Activated T-cell treated with anti-CD3 and anti-CD28 coated beads, Interleukin-2, amount 50 U/mL, for 4 hours (primary cell): ENCODE results near the gene IGHMBP2. TPM values are rescaled to one million over a fixed set of nuclear protein-coding genes. Genes with fewer than 3 reads are reported as not detected.

Experiments used
- ATAC-seq, 2 donors: fragments of 200-7000 bp; cut with Tn5 transposase; one replicate each; pipeline ENCODE4 v1.10.0; 2021
- DNase-seq: peaks from one replicate; pipeline ENCODE4 v3.0.0-alpha.2; 2020
- H3K27me3 Mint-ChIP-seq: one replicate; pipeline ENCODE4 v1.8.0; 2021; ENCODE audit warnings: low read depth, mixed read lengths
- H3K36me3 Mint-ChIP-seq: one replicate; pipeline ENCODE4 v1.8.0; 2022; ENCODE audit warnings: mixed read lengths; ENCODE audit not compliant: insufficient read depth
- H3K4me1 Mint-ChIP-seq: one replicate; pipeline ENCODE4 v1.8.0; 2021; ENCODE audit warnings: low read depth, mixed read lengths
- H3K4me3 Mint-ChIP-seq: one replicate; pipeline ENCODE4 v1.8.0; 2021; ENCODE audit warnings: mild to moderate bottlenecking, moderate library complexity, mixed read lengths
- H3K9me3 Mint-ChIP-seq: one replicate; pipeline ENCODE4 v1.8.0; 2021; ENCODE audit warnings: mixed read lengths
- total RNA-seq, 3 donors: library from RNA; stranded (reverse); gene quantifications; one replicate each; pipeline ENCODE4 v1.2.1, GENCODE V29; 2021

IGHMBP2 gene
- total RNA-seq, 3 donors from 2014 or later: 26.6 to 34.0 (median 29.6) TPM

DNA sequence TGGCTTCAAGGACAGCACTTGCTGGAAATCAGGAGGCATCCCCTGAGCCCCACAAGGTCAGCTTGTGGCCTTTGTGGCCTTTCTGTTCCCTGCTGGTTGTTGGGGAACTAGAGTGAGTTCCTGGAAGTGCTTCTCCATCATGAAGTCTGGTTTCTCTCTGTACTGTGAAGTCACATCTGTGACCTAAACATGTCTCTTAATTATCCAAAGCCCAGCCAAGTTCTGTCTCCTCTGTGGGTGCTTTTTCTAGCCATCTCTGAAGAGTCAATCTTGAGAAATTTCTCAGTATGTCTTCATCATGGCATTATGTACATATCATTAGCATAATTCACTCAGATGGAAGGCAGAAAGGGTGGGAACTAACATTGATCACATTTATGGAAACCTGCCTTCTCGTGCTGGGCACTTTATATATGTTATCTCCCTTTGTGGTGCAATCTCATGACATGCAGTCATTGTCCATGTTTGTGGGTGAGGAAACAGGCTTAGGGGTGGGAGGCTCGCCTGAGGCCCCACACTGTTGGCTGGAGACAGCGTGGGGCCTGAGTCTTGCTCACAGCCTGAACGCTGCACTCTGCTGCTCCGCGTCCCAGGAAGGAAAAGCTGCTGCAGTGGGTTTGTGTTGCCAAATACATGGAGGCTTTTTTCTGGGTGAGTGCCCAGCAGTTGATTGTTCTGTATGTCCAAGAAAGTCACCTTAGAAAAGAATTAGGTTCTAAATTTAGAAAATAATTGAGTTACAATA lies 24.6 kb downstream of the IGHMBP2 start:
- ATAC-seq (no peak), DNase-seq (no peak)
- H3K36me3 Mint-ChIP-seq: peaks cover 62% of the 10 kb centered on the region
- H3K9me3 Mint-ChIP-seq: peaks cover 16% of the 10 kb centered on the region
- no peaks in the 10 kb centered on the region for H3K27me3 Mint-ChIP-seq
- H3K4me3 Mint-ChIP-seq: no peak overlapping the region
- H3K4me1 Mint-ChIP-seq: no peaks in the 10 kb centered on the region

GRCh38 chr11:68929135-68929534 lies 25.4 kb downstream of the IGHMBP2 start:
- Mint-ChIP-seq H3K36me3 (peaks cover 55% of the 10 kb centered on the region), H3K9me3 (peaks cover 15% of the 10 kb centered on the region), H3K4me1 (no peaks in the 10 kb centered on the region), H3K4me3 (no peak overlapping the region), H3K27me3 (no peaks in the 10 kb centered on the region)
- DNase-seq (no peak), ATAC-seq (no peak)

DNA sequence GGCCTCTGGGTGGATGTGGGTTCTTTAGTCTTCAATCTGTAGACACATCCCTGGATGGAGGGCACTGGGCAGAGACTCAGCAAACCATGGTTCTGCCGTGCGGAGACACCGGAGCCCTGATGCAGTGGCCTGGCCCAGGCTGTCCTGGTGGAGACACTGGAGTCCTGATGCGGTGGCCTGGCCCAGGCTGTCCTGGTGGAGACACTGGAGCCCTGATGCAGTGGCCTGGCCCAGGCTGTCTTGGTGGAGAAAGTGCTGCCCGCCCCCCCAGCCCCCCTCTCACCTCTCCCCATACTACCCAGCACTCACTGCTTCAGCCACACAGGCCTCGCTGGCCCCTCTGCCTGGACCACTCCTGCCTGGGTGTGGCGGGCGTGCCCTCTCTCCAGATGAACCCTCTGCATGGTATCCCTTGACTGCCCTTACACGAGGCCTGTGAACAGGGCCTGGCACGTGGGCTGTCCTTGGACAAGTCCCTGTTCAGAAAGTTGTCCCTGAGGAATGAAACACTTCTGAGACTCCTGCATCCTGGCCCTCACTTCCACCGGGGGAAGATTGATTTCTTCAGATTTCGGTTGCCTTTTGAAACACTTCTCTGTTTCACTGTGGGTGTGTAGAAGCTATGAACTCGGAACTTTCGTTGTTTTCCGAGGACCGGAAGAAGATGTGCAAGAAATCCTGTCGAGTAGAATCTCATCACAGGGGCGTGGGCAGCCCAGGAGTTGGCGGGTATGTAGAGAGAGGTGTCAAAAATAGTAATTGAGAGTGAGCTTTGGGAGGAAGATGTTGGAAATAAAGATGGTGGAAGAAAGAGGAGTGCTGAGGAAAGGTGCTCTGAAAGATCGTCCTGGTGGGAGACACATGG lies 26.2 kb downstream of the IGHMBP2 start:
- Mint-ChIP-seq H3K36me3 (peaks cover 48% of the 10 kb centered on the region), H3K27me3 (no peaks in the 10 kb centered on the region), H3K4me3 (no peak overlapping the region), H3K9me3 (peaks cover 7% of the 10 kb centered on the region), H3K4me1 (no peaks in the 10 kb centered on the region)
- no peak for ATAC-seq
- no peak for DNase-seq

DNA sequence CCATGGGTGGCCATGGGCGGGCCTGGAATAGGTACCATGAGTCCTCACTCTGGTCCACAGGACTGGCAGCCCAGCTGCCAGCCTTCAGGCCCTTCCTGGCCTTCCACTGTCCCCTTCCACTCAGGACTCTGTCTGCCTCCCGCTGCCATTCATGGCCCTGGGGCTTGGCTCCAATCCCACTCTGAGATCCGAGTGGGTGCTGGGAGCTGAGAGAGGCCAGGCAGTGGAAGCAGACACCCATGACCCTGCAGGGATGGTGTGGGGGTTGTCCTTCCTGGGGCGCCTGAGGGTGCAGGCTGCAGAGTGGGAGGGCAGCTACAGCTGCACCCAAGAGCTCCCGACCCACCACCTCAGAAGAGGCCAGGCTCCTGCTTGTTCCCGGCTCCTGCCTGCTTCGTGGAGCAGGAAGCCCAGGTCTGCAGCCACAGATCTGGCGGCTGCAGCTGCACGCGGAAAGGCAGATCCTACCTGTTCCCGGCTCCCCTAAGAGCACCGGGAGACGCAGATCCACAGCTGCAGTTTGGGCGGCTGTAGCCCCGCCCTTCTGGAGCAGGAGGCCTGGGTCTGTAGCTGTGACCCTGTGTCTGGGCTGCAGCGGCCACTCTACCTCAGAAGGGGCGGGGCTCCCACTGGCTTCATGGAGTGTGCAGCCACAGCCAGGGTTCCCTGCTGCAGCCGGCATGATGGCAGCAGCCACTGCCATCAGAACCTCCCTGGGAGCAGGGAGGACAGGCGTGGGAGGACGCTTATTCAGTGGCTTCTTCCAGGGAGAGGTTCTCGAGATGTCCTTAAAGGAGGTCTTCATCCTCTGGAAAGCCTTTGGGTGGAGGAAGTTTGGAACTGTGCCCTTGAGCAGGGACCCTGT lies 27.5 kb downstream of the IGHMBP2 start:
- H3K4me3 Mint-ChIP-seq: no peak overlapping the region
- peaks cover 39% of the 10 kb centered on the region for H3K36me3 Mint-ChIP-seq
- no peaks in the 10 kb centered on the region for H3K4me1 Mint-ChIP-seq
- no peak for ATAC-seq
- H3K27me3 Mint-ChIP-seq: no peaks in the 10 kb centered on the region
- DNase-seq: no peak
- no peaks in the 10 kb centered on the region for H3K9me3 Mint-ChIP-seq

GRCh38 chr11:68931911-68932310 lies 28.2 kb downstream of the IGHMBP2 start:
- no peak for DNase-seq
- no peaks in the 10 kb centered on the region for H3K4me1 Mint-ChIP-seq
- H3K27me3 Mint-ChIP-seq: no peaks in the 10 kb centered on the region
- peaks cover 35% of the 10 kb centered on the region for H3K36me3 Mint-ChIP-seq
- H3K9me3 Mint-ChIP-seq: no peaks in the 10 kb centered on the region
- H3K4me3 Mint-ChIP-seq: no peak overlapping the region
- ATAC-seq: no peak

- Mint-ChIP-seq H3K9me3 (no peaks in the 10 kb centered on the region), H3K36me3 (peaks cover 30% of the 10 kb centered on the region), H3K27me3 (no peaks in the 10 kb centered on the region), H3K4me3 (no peak overlapping the region), H3K4me1 (no peaks in the 10 kb centered on the region)
- no peak for DNase-seq
- ATAC-seq: no peak
Measured at GRCh38 chr11:68932358-68932757, 28.7 kb downstream of the IGHMBP2 start.

DNA sequence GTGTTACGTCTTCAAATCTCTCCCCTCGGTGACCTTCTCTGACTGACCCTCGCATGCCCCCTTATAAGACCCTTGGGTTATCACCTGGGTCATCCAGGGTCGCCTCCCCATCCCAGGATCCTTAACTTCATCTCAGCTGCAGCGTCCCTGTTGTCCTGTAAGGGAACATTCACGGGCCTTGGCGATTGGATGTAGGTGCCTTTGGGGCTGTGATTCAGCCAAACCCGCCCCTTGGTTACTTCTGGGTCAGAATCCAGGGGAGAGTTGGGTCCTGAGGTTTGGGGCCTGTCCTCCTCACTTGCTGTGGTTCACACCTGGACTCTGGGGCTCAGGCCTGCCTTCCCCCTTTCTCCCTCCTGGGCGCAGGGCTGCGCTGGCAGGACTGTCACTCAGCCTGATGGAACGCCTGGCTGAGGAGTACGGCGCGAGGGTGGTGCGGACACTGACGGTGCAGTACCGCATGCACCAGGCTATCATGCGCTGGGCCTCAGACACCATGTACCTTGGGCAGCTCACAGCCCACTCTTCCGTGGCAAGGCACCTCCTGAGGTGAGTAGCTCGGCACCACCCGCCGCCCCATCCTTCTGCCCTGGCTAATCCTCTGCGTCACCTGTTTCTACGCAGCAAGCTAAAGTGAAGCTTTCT lies 29.4 kb downstream of the IGHMBP2 start:
- no peak overlapping the region for H3K4me3 Mint-ChIP-seq
- H3K36me3 Mint-ChIP-seq: peaks cover 28% of the 10 kb centered on the region
- no peaks in the 10 kb centered on the region for H3K9me3 Mint-ChIP-seq
- no peaks in the 10 kb centered on the region for H3K4me1 Mint-ChIP-seq
- no peak for ATAC-seq
- no peaks in the 10 kb centered on the region for H3K27me3 Mint-ChIP-seq
- DNase-seq: no peak

- H3K36me3 Mint-ChIP-seq: peaks cover 25% of the 10 kb centered on the region
- no peak overlapping the region for H3K4me3 Mint-ChIP-seq
- no peaks in the 10 kb centered on the region for H3K27me3 Mint-ChIP-seq
- H3K4me1 Mint-ChIP-seq: no peaks in the 10 kb centered on the region
- ATAC-seq (no peak), DNase-seq (no peak)
- no peaks in the 10 kb centered on the region for H3K9me3 Mint-ChIP-seq
Measured at GRCh38 chr11:68933605-68934320, 30.1 kb downstream of the IGHMBP2 start.

GRCh38 chr11:68934321-68934645 lies 30.6 kb downstream of the IGHMBP2 start:
- H3K4me1 Mint-ChIP-seq: no peaks in the 10 kb centered on the region
- peaks cover 20% of the 10 kb centered on the region for H3K36me3 Mint-ChIP-seq
- DNase-seq: no peak
- H3K9me3 Mint-ChIP-seq: no peaks in the 10 kb centered on the region
- no peaks in the 10 kb centered on the region for H3K27me3 Mint-ChIP-seq
- ATAC-seq: no peak
- H3K4me3 Mint-ChIP-seq: no peak overlapping the region

DNA sequence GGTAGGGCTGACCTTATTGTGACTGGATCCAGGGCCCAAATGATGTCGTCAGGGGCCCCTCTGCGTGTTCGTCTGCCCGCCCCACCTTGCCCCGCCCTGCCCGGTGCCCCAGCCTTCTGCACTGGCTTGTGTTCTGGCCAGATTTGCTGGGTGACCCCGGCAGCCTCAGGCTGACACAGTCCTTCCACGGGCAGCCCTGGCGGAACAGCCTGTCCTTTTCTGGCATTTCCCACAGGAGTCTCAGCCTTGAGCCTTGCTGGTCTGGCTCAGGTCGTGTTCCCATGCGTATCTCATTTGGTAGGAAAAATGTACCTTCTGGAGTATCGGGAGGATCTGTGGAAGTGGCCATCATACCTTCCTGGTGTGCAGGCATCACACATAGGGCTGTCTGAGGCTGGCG lies 31.0 kb downstream of the IGHMBP2 start:
- DNase-seq: no peak
- H3K36me3 Mint-ChIP-seq: peaks cover 18% of the 10 kb centered on the region
- H3K9me3 Mint-ChIP-seq: no peaks in the 10 kb centered on the region
- H3K4me1 Mint-ChIP-seq: no peaks in the 10 kb centered on the region
- H3K4me3 Mint-ChIP-seq: no peak overlapping the region
- no peak for ATAC-seq
- no peaks in the 10 kb centered on the region for H3K27me3 Mint-ChIP-seq

DNA sequence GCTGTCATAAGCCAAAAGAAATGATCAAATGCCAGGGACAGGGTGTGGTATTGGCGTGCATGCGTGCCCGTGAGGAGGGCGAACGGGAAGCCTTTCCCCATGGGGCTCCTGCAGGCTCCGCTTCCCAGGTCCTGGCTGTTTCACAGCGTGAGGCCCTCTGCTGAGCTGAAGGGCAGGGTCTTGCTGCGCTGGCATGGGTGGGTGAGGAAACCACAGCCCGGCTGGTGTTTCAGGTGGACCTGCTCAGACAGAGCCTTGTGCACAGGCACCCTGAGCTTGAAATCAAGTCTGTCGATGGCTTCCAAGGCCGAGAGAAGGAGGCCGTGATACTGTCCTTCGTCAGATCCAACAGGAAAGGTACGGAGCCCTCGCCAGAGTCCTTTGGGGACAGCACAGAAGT lies 31.4 kb downstream of the IGHMBP2 start:
- Mint-ChIP-seq H3K9me3 (no peaks in the 10 kb centered on the region), H3K4me1 (no peaks in the 10 kb centered on the region), H3K27me3 (no peaks in the 10 kb centered on the region), H3K36me3 (peaks cover 15% of the 10 kb centered on the region), H3K4me3 (no peak overlapping the region)
- ATAC-seq: no peak
- no peak for DNase-seq

GRCh38 chr11:68935516-68936357 lies 32.0 kb downstream of the IGHMBP2 start:
- Mint-ChIP-seq H3K4me3 (no peak overlapping the region), H3K4me1 (no peaks in the 10 kb centered on the region), H3K27me3 (no peaks in the 10 kb centered on the region), H3K9me3 (no peaks in the 10 kb centered on the region), H3K36me3 (peaks cover 13% of the 10 kb centered on the region)
- DNase-seq (no peak), ATAC-seq (no peak)

DNA sequence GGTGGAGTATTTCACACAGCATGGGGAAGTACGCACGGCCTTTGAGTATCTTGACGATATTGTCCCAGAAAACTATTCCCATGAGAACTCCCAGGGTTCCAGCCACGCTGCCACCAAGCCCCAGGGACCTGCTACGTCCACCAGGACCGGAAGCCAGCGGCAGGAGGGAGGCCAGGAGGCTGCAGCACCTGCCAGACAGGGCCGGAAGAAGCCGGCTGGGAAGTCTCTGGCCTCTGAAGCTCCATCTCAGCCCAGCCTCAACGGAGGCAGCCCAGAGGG lies 32.6 kb downstream of the IGHMBP2 start:
- Mint-ChIP-seq H3K4me3 (no peak overlapping the region), H3K9me3 (no peaks in the 10 kb centered on the region), H3K27me3 (no peaks in the 10 kb centered on the region), H3K36me3 (peaks cover 12% of the 10 kb centered on the region), H3K4me1 (no peaks in the 10 kb centered on the region)
- DNase-seq (no peak), ATAC-seq (no peak)
